IPS-18c (cell line): ENCODE results near the gene CSN2.
"Not testable (repeated sequence)": the region's sequence is repeated elsewhere in the genome, so short reads cannot be mapped to it uniquely, and the experiment has no call there.

ENCODE experiments used
- H3K4me3 ChIP-seq: 2 replicates; pipeline ENCODE4 v1.7.0; 2013; ENCODE audit warnings: low read depth, mild to moderate bottlenecking, low read length, moderate library complexity; ENCODE audit not compliant: insufficient read depth
- H3K9me3 ChIP-seq: one replicate; pipeline ENCODE4 v1.6.1; 2013; ENCODE audit warnings: mild to moderate bottlenecking, low read length, moderate library complexity; ENCODE audit not compliant: control insufficient read depth, insufficient read depth

CSN2 gene

GRCh38 chr4:69965628-69966027, at the start of gene CSN2:
Gene CSN2, minus strand, starts transcription at chr4:69965728. Its CDS starts 4,733 bp downstream, at chr4:69960995.
- Histone ChIP-seq H3K4me3 (no peak within 1 kb of the TSS), H3K9me3 (no peaks in the 10 kb centered on the region)

GRCh38 chr4:70008771-70009170, 43.2 kb upstream of the CSN2 start:
- Histone ChIP-seq H3K9me3 (no peaks in the 10 kb centered on the region), H3K4me3 (no peak overlapping the region)

- Histone ChIP-seq H3K4me3 (no peak overlapping the region), H3K9me3 (no peaks in the 10 kb centered on the region)
Observed at GRCh38 chr4:70002507-70002906, 37.0 kb upstream of the CSN2 start.

- Histone ChIP-seq H3K9me3 (no peaks in the 10 kb centered on the region), H3K4me3 (no peak overlapping the region)
Observed at GRCh38 chr4:70000711-70001110, 35.2 kb upstream of the CSN2 start.

GRCh38 chr4:69999420-69999819, 33.9 kb upstream of the CSN2 start:
- Histone ChIP-seq H3K4me3 (no peak overlapping the region), H3K9me3 (no peaks in the 10 kb centered on the region)

GRCh38 chr4:69995526-69996016, 30.0 kb upstream of the CSN2 start, which contains the start of gene STATH:
Gene STATH, plus strand, starts transcription at chr4:69995966. Its CDS starts 2,472 bp downstream, at chr4:69998438.
- H3K9me3 ChIP-seq = no peaks in the 10 kb centered on the region

GRCh38 chr4:69994782-69995181, 29.3 kb upstream of the CSN2 start:
- Histone ChIP-seq H3K9me3 (no peaks in the 10 kb centered on the region), H3K4me3 (no peak overlapping the region)

More at GRCh38 chr4:69995526-69996016, 30.0 kb upstream of the CSN2 start, which contains the start of gene STATH:
- H3K4me3 ChIP-seq = no peak within 1 kb of the TSS

- Histone ChIP-seq H3K9me3 (no peaks in the 10 kb centered on the region), H3K4me3 (no peak overlapping the region)
Observed at GRCh38 chr4:69991016-69991415, 25.5 kb upstream of the CSN2 start.

- no peaks in the 10 kb centered on the region for H3K9me3 ChIP-seq
Observed at GRCh38 chr4:69986663-69987062, 21.1 kb upstream of the CSN2 start.

GRCh38 chr4:69984030-69984443, 18.5 kb upstream of the CSN2 start:
- Histone ChIP-seq H3K9me3 (no peaks in the 10 kb centered on the region), H3K4me3 (no peak overlapping the region)

More at GRCh38 chr4:69986663-69987062, 21.1 kb upstream of the CSN2 start:
- H3K4me3 ChIP-seq = no peak overlapping the region

GRCh38 chr4:69977582-69977981, 12.1 kb upstream of the CSN2 start:
- Histone ChIP-seq H3K4me3 (no peak overlapping the region), H3K9me3 (no peaks in the 10 kb centered on the region)

- Histone ChIP-seq H3K4me3 (no peak overlapping the region), H3K9me3 (no peaks in the 10 kb centered on the region)
Observed at GRCh38 chr4:69974631-69975030, 9.1 kb upstream of the CSN2 start.

GRCh38 chr4:69970071-69970470, 4.5 kb upstream of the CSN2 start:
- Histone ChIP-seq H3K4me3 (no peak overlapping the region), H3K9me3 (no peaks in the 10 kb centered on the region)

GRCh38 chr4:69957209-69957608, 8.3 kb downstream of the CSN2 start:
- no peak overlapping the region for H3K4me3 ChIP-seq
- no peaks in the 10 kb centered on the region for H3K9me3 ChIP-seq

- H3K9me3 ChIP-seq = no peaks in the 10 kb centered on the region
- no peak overlapping the region for H3K4me3 ChIP-seq
Observed at GRCh38 chr4:69951602-69952001, 13.9 kb downstream of the CSN2 start.

GRCh38 chr4:69936566-69936965, 29.0 kb downstream of the CSN2 start:
- Histone ChIP-seq H3K4me3 (no peak overlapping the region), H3K9me3 (no peaks in the 10 kb centered on the region)

- Histone ChIP-seq H3K4me3 (no peak overlapping the region), H3K9me3 (no peaks in the 10 kb centered on the region)
Observed at GRCh38 chr4:69934150-69934549, 31.4 kb downstream of the CSN2 start.

- no peaks in the 10 kb centered on the region for H3K9me3 ChIP-seq
- H3K4me3 ChIP-seq = no peak within 1 kb of the TSS
Observed at GRCh38 chr4:69930768-69931167, 34.8 kb downstream of the CSN2 start, which contains the start of gene CSN1S1. Gene CSN1S1, plus strand, starts transcription at chr4:69931068. Its CDS starts 1,488 bp downstream, at chr4:69932556.

GRCh38 chr4:69923782-69924410, 41.6 kb downstream of the CSN2 start:
- not testable (repeated sequence) for H3K4me3 ChIP-seq, H3K9me3 ChIP-seq
